Caco-2 (cell line): ENCODE measurements around the gene RXRA. TPM values are rescaled to one million over a fixed set of nuclear protein-coding genes. Genes with fewer than 3 reads are reported as not detected.

Experiments used
- BruUV-seq: library from RNA; stranded (reverse); fragments of 400-500 nt; replicated peaks from 2 replicates; lab custom pipeline; 2021; lab: Mats Ljungman, UMichigan
- CTCF ChIA-PET: fragments of 300-600 bp; sonication (Branson Sonifier 250); formaldehyde crosslinking; loops from one replicate; lab custom pipeline; 2022; ENCODE audit warnings: antibody characterized with exemption; lab: Charles Lee
- POLR2A ChIA-PET: fragments of 300-600 bp; sonication (Branson Sonifier 250); formaldehyde crosslinking; loops from one replicate; lab custom pipeline; 2022; ENCODE audit warnings: antibody characterized with exemption; lab: Charles Lee
- DNase-seq, 2 experiments: peaks; one replicate each; pipeline versions ENCODE4 v3.0.0 to v3.0.0-alpha.2; 2020 to 2022
- H3K27me3 ChIP-seq: replicated peaks from 2 replicates; pipeline ENCODE4 v1.6.0; 2011; ENCODE audit warnings: low read length; ENCODE audit not compliant: control insufficient read depth, insufficient read depth
- H3K36me3 ChIP-seq: 2 replicates; pipeline ENCODE4 v1.5.1; 2011; ENCODE audit warnings: low read length; ENCODE audit not compliant: control insufficient read depth, insufficient read depth
- H3K4me1 ChIP-seq: fragments of 250-450 bp; sonication (Bioruptor Pico); 2 replicates; pipeline ENCODE4 v1.5.1; 2020; ENCODE audit warnings: mild to moderate bottlenecking
- H3K4me3 ChIP-seq: 2 replicates; pipeline ENCODE4 v1.5.1; 2011; ENCODE audit warnings: low read depth, mild to moderate bottlenecking, control low read depth, low read length
- H3K9me3 ChIP-seq: fragments of 250-450 bp; sonication (Bioruptor Pico); 2 replicates; pipeline ENCODE4 v1.5.1; 2020; ENCODE audit warnings: mild to moderate bottlenecking, moderate library complexity
- H3K27ac Mint-ChIP-seq: one replicate; pipeline ENCODE4 v1.8.0; 2022; ENCODE audit warnings: mixed read lengths; ENCODE audit not compliant: unreplicated experiment
- H3K27me3 Mint-ChIP-seq: one replicate; pipeline ENCODE4 v1.8.0; 2022; ENCODE audit warnings: mixed read lengths; ENCODE audit not compliant: insufficient read depth, unreplicated experiment
- H3K36me3 Mint-ChIP-seq: one replicate; pipeline ENCODE4 v1.8.0; 2022; ENCODE audit warnings: mild to moderate bottlenecking, mixed read lengths; ENCODE audit not compliant: insufficient read depth, unreplicated experiment
- H3K4me1 Mint-ChIP-seq: one replicate; pipeline ENCODE4 v1.8.0; 2022; ENCODE audit warnings: low read depth, mixed read lengths; ENCODE audit not compliant: unreplicated experiment
- H3K4me3 Mint-ChIP-seq: one replicate; pipeline ENCODE4 v1.8.0; 2022; ENCODE audit warnings: mild to moderate bottlenecking, moderate library complexity, mixed read lengths; ENCODE audit not compliant: unreplicated experiment
- H3K9me3 Mint-ChIP-seq: one replicate; pipeline ENCODE4 v1.8.0; 2022; ENCODE audit warnings: mixed read lengths; ENCODE audit not compliant: unreplicated experiment
- intact Hi-C: fragments of 100-400 bp; cut with micrococcal nuclease; formaldehyde crosslinking; loops from one replicate; pipeline ENCODE4 v1.10.0; 2022; ENCODE audit not compliant: unreplicated experiment
- total RNA-seq: library from RNA; stranded (reverse); gene quantifications from 2 replicates; pipeline ENCODE4 v1.2.3, GENCODE V29; 2022
- TF ChIP-seq, protein P1 (sequence below), 2 experiments: fragments of 200-600 bp in 1 of 2; IDR thresholded peaks; 1 replicate in 1 of 2; 2 replicates in 1 of 2; pipeline versions ENCODE4 v1.5.1 to v1.8.0; 2011 to 2022; ENCODE audit warnings: antibody characterized with exemption in 1 of 2, control low read depth in 1 of 2, inconsistent platforms in 1 of 2, low read depth in 1 of 2, low read length in 1 of 2, mild to moderate bottlenecking in 1 of 2, moderate library complexity in 1 of 2; ENCODE audit not compliant: insufficient read depth in 1 of 2, severe bottlenecking in 1 of 2, unreplicated experiment in 1 of 2

RXRA gene
- total RNA-seq, 1 experiment from 2014 or later, result 69.1 TPM

- TF ChIP-seq, protein P1, sequence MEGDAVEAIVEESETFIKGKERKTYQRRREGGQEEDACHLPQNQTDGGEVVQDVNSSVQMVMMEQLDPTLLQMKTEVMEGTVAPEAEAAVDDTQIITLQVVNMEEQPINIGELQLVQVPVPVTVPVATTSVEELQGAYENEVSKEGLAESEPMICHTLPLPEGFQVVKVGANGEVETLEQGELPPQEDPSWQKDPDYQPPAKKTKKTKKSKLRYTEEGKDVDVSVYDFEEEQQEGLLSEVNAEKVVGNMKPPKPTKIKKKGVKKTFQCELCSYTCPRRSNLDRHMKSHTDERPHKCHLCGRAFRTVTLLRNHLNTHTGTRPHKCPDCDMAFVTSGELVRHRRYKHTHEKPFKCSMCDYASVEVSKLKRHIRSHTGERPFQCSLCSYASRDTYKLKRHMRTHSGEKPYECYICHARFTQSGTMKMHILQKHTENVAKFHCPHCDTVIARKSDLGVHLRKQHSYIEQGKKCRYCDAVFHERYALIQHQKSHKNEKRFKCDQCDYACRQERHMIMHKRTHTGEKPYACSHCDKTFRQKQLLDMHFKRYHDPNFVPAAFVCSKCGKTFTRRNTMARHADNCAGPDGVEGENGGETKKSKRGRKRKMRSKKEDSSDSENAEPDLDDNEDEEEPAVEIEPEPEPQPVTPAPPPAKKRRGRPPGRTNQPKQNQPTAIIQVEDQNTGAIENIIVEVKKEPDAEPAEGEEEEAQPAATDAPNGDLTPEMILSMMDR (IDR thresholded peaks at IDR 0.05; ENCODE audit: insufficient read depth in 1 of 2, low read depth in 1 of 2, low read length in 1 of 2, severe bottlenecking in 1 of 2, unreplicated experiment in 1 of 2), result no peak
These were observed 47.1 kb upstream of the RXRA start for GRCh38 chr9:134278974-134279640.

GRCh38 chr9:134282138-134282650 is 44.1 kb upstream of the RXRA start:
- ChIA-PET POLR2A (no interaction called here), CTCF (no interaction called here)
- Histone ChIP-seq H3K27me3 (no peaks in the 10 kb centered on the region), H3K4me1 (no peaks in the 10 kb centered on the region), H3K4me3 (no peak overlapping the region), H3K36me3 (no peaks in the 10 kb centered on the region), H3K9me3 (peaks cover 6% of the 10 kb centered on the region)
- intact Hi-C loops, result no loop called here
- H3K36me3 Mint-ChIP-seq, result no peaks in the 10 kb centered on the region
- DNase-seq, result no peak
- H3K27me3 Mint-ChIP-seq, result no peaks in the 10 kb centered on the region
- H3K27ac Mint-ChIP-seq, result no peak overlapping the region
- no TSS peak for BruUV-seq
- TF ChIP-seq, protein P1 (IDR thresholded peaks at IDR 0.05; ENCODE audit: insufficient read depth in 1 of 2, low read depth in 1 of 2, low read length in 1 of 2, severe bottlenecking in 1 of 2, unreplicated experiment in 1 of 2), result no peak
- H3K4me3 Mint-ChIP-seq, result no peak overlapping the region
- H3K4me1 Mint-ChIP-seq, result no peaks in the 10 kb centered on the region
- H3K9me3 Mint-ChIP-seq, result no peaks in the 10 kb centered on the region

More at GRCh38 chr9:134278974-134279640, 47.1 kb upstream of the RXRA start:
- no TSS peak for BruUV-seq
- Histone ChIP-seq H3K27me3 (no peaks in the 10 kb centered on the region), H3K9me3 (peaks cover 6% of the 10 kb centered on the region), H3K4me3 (no peak overlapping the region), H3K4me1 (no peaks in the 10 kb centered on the region), H3K36me3 (no peaks in the 10 kb centered on the region)
- POLR2A ChIA-PET, result no interaction called here
- CTCF ChIA-PET, result no interaction called here
- H3K27me3 Mint-ChIP-seq, result no peaks in the 10 kb centered on the region
- no peaks in the 10 kb centered on the region for H3K4me1 Mint-ChIP-seq
- DNase-seq, result no peak
- intact Hi-C loops, result loop anchor here (5.0 kb wide), 1 partner anchor 43 kb away; no protein-coding TSS in a partner anchor
- no peaks in the 10 kb centered on the region for H3K9me3 Mint-ChIP-seq
- no peaks in the 10 kb centered on the region for H3K36me3 Mint-ChIP-seq
- H3K27ac Mint-ChIP-seq, result no peak overlapping the region
- no peak overlapping the region for H3K4me3 Mint-ChIP-seq

- Mint-ChIP-seq H3K4me3 (no peak overlapping the region), H3K4me1 (no peaks in the 10 kb centered on the region), H3K9me3 (no peaks in the 10 kb centered on the region), H3K27me3 (no peaks in the 10 kb centered on the region), H3K27ac (no peak overlapping the region), H3K36me3 (no peaks in the 10 kb centered on the region)
- POLR2A ChIA-PET, result no interaction called here
- TF ChIP-seq, protein P1 (IDR thresholded peaks at IDR 0.05; ENCODE audit: insufficient read depth in 1 of 2, low read depth in 1 of 2, low read length in 1 of 2, severe bottlenecking in 1 of 2, unreplicated experiment in 1 of 2), result no peak
- no peak overlapping the region for H3K4me3 ChIP-seq
- no peaks in the 10 kb centered on the region for H3K4me1 ChIP-seq
- CTCF ChIA-PET, result no interaction called here
- no TSS peak for BruUV-seq
- H3K36me3 ChIP-seq, result no peaks in the 10 kb centered on the region
- DNase-seq, result no peak
- peaks cover 4% of the 10 kb centered on the region for H3K9me3 ChIP-seq
- no peaks in the 10 kb centered on the region for H3K27me3 ChIP-seq
- intact Hi-C loops, result no loop called here
These were observed 43.1 kb upstream of the RXRA start for GRCh38 chr9:134283111-134283515.
